Thoracic aorta (tissue), 2 donors: ENCODE data around the gene CARD9. TPM values are rescaled to one million over a fixed set of nuclear protein-coding genes. Genes with fewer than 3 reads are reported as not detected.

Source experiments
- ATAC-seq: fragments of 150-250 bp; one replicate; pipeline ENCODE4 v1.8.0; 2017; ENCODE audit warnings: low read depth; ENCODE audit not compliant: insufficient number of reproducible peaks, low FRiP score
- DNase-seq: peaks from one replicate; pipeline ENCODE4 v3.0.0-alpha.2; 2020; ENCODE audit warnings: low spot score
- H3K27ac ChIP-seq, 2 donors: fragments of 200-600 bp; sonication (generic); 1 replicate in 1 of 2; 2 replicates in 1 of 2; pipeline ENCODE4 v1.5.1; 2016; ENCODE audit warnings: mild to moderate bottlenecking in 2 of 2, moderate library complexity in 2 of 2
- H3K27me3 ChIP-seq: fragments of 200-600 bp; sonication (generic); replicated peaks from 2 replicates; pipeline ENCODE4 v1.6.0; 2016; ENCODE audit warnings: mild to moderate bottlenecking; ENCODE audit not compliant: insufficient read depth
- H3K36me3 ChIP-seq: fragments of 200-600 bp; sonication (generic); one replicate; pipeline ENCODE4 v1.5.1; 2016
- H3K4me1 ChIP-seq, 2 donors: fragments of 200-600 bp; sonication (generic); 1 replicate in 1 of 2; 2 replicates in 1 of 2; pipeline versions ENCODE4 v1.5.1 to v1.6.0; 2016; ENCODE audit warnings: low read depth in 2 of 2, mild to moderate bottlenecking in 1 of 2; ENCODE audit not compliant: control insufficient read depth in 1 of 2
- H3K4me3 ChIP-seq: fragments of 200-600 bp; sonication (generic); 2 replicates; pipeline ENCODE4 v1.5.1; 2016; ENCODE audit warnings: mild to moderate bottlenecking
- H3K9me3 ChIP-seq: fragments of 200-600 bp; sonication (generic); 2 replicates; pipeline ENCODE4 v1.5.1; 2016
- CTCF ChIP-seq: fragments of 200-600 bp; sonication (generic); IDR thresholded peaks from one replicate; pipeline ENCODE4 v1.5.1; 2019; ENCODE audit warnings: antibody characterized with exemption
- total RNA-seq, 2 donors: library from RNA; depleted of rRNA; stranded (reverse); fragments of >200 nt; gene quantifications; one replicate each; pipeline versions ENCODE4 v1.1.0 to v1.2.3, GENCODE V29; 2016

The CARD9 gene
- total RNA-seq, 2 donors from 2014 or later, result 1.4 to 6.6 TPM

- DNase-seq, result no peak
- no peaks in the 10 kb centered on the region for H3K36me3 ChIP-seq
- H3K4me1 ChIP-seq, result no peaks in the 10 kb centered on the region
- no peak for ATAC-seq
- no peak for TF ChIP-seq CTCF
- no peak overlapping the region for H3K27ac ChIP-seq
- H3K9me3 ChIP-seq, result no peaks in the 10 kb centered on the region
- no peak overlapping the region for H3K4me3 ChIP-seq
- no peaks in the 10 kb centered on the region for H3K27me3 ChIP-seq
Measured at GRCh38 chr9:136318776-136319241, 54.7 kb downstream of the CARD9 start.

DNA sequence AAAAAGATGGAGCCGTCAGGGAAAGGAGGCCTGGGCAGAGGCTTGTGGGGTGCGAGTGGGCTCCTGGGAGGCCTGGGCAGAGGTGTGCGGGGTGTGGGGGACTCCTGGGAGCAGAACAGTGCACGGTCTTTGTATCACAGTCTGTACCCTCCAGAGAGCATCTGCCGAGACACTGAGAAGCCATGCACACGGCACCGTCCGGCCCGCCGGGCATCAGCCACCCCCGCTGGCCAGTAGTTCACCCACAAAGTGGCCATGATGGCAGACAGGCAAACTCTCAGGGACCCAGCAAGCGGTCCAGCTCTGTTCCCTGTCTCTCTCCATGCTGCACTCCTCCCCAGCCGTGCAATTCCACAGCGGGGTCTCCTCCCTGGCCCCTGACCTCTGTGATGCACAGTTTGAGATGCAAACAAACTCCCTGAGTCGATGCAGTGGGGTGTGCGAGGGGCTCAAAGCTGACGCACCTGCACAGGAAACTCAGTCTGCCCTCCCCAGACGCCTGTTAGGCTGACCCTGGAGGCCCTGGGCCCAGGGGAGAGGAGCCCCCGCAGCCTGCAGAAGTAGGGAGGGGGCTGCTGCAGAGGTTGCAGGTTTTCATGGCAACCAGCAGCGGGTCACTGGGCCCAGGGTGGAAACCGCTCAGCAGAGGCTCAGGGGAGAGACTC lies 55.2 kb downstream of the CARD9 start:
- ATAC-seq (no peak), DNase-seq (no peak)
- Histone ChIP-seq H3K27me3 (no peaks in the 10 kb centered on the region), H3K4me1 (no peaks in the 10 kb centered on the region), H3K4me3 (no peak overlapping the region), H3K36me3 (no peaks in the 10 kb centered on the region), H3K9me3 (no peaks in the 10 kb centered on the region), H3K27ac (no peak overlapping the region)
- no peak for TF ChIP-seq CTCF

- H3K36me3 ChIP-seq, result no peaks in the 10 kb centered on the region
- no peak overlapping the region for H3K4me3 ChIP-seq
- H3K27ac ChIP-seq, result no peak overlapping the region
- no peaks in the 10 kb centered on the region for H3K4me1 ChIP-seq
- TF ChIP-seq CTCF, result no peak
- DNase-seq (no peak), ATAC-seq (no peak)
- no peaks in the 10 kb centered on the region for H3K27me3 ChIP-seq
- H3K9me3 ChIP-seq, result no peaks in the 10 kb centered on the region
Measured at GRCh38 chr9:136317695-136318094, 55.8 kb downstream of the CARD9 start.

DNA sequence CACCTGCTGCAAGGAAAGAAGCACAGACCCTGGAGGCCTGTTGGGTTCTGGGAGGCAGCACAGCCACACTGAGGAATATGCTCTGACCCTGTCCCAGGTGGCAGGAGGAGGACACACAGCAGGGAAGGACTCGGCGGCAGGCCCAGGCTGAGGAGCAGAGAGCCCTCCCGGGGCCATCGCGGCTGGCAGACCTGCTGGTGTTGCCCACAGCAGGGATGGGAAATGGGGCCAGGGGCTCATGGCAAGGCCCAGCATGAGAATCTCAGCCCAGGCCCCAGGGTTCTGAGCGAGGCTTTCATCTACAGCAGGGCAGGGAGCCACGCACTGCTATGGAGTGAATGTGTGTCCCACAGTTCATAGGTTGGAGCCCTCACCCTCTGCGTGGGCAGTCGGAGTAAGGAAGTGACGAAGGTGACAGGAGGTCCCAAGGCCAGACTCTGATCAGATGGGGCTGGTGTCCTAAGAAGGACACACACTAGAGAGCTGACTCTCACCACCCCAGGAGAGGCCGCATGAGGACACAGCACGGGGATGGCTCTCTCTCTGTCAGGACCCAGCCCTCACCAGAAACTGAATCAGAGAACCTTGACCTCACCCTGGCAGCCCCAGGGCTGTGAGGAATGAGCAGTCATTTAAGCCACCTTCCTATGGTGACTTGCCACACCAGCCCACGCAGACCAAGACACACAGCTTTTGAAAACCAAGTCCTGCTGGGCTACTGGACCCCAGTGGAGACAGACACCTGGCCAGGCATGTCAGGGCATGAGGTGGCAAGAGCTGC lies 56.4 kb downstream of the CARD9 start:
- TF ChIP-seq CTCF, result no peak
- Histone ChIP-seq H3K4me1 (no peaks in the 10 kb centered on the region), H3K4me3 (no peak overlapping the region), H3K9me3 (no peaks in the 10 kb centered on the region), H3K27me3 (no peaks in the 10 kb centered on the region), H3K27ac (no peak overlapping the region), H3K36me3 (no peaks in the 10 kb centered on the region)
- DNase-seq, result no peak
- ATAC-seq, result no peak

DNA sequence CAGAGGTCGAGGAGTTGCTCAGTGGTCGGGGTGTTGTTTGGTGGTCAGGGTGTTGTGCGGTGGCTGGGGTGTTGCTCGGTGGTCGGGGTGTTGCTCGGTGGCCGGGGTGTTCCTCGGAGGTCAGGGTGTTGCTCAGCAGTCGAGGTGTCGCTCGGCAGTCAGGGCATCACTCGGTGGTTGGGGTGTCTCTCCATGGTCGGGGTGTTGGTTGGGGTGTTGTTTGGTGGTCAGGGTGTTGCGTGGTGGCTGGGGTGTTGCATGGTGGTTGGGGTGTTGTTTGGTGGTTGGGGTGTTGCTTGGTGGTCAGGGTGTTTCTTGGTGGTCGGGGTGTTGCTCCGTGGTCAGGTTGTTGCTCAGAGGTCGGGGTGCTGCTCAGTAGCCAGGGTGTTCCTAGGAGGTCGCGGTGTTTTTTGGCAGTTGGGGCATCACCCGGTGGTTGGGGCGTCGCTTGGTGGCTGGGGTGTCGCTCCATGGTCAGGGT lies 57.2 kb downstream of the CARD9 start:
- Histone ChIP-seq H3K9me3 (no peaks in the 10 kb centered on the region), H3K36me3 (no peaks in the 10 kb centered on the region), H3K4me1 (no peaks in the 10 kb centered on the region), H3K27me3 (no peaks in the 10 kb centered on the region), H3K27ac (no peak overlapping the region), H3K4me3 (no peak overlapping the region)
- ATAC-seq (no peak), DNase-seq (no peak)
- no peak for TF ChIP-seq CTCF
